HG03135 (cell line): ENCODE measurements around the gene PTPRM.

ENCODE experiments used
- ATAC-seq: cut with Tn5 transposase; IDR thresholded peaks from one replicate; pipeline ENCODE4 v1.9.1; 2021; ENCODE audit warnings: mild to moderate bottlenecking, moderate library complexity; ENCODE audit not compliant: unreplicated experiment

Gene PTPRM

GRCh38 chr18:7749510-7749981 lies 182.4 kb downstream of the PTPRM start:
- no peak for ATAC-seq

GRCh38 chr18:7750095-7750663 lies 183.1 kb downstream of the PTPRM start:
- ATAC-seq, result no peak

GRCh38 chr18:7750966-7751365 lies 183.8 kb downstream of the PTPRM start:
- ATAC-seq, result no peak

- no peak for ATAC-seq
Measured at GRCh38 chr18:7754258-7754657, 187.1 kb downstream of the PTPRM start.

GRCh38 chr18:7754725-7755181 lies 187.6 kb downstream of the PTPRM start:
- ATAC-seq, result no peak

- ATAC-seq, result no peak
Measured at GRCh38 chr18:7755753-7756475, 188.8 kb downstream of the PTPRM start.

- ATAC-seq, result no peak
Measured at GRCh38 chr18:7757175-7757574, 190.1 kb downstream of the PTPRM start.

GRCh38 chr18:7758764-7759163 lies 191.6 kb downstream of the PTPRM start:
- ATAC-seq, result no peak

GRCh38 chr18:7760967-7761948 lies 194.1 kb downstream of the PTPRM start:
- no peak for ATAC-seq

- ATAC-seq, result no peak
Measured at GRCh38 chr18:7764405-7764804, 197.3 kb downstream of the PTPRM start.

- no peak for ATAC-seq
Measured at GRCh38 chr18:7766346-7766745, 199.2 kb downstream of the PTPRM start.

- no peak for ATAC-seq
Measured at GRCh38 chr18:7766817-7767216, 199.7 kb downstream of the PTPRM start.

GRCh38 chr18:7770908-7771307 lies 203.8 kb downstream of the PTPRM start:
- no peak for ATAC-seq

- ATAC-seq, result no peak
Measured at GRCh38 chr18:7772510-7772888, 205.4 kb downstream of the PTPRM start.

- ATAC-seq, result no peak
Measured at GRCh38 chr18:7772951-7773350, 205.8 kb downstream of the PTPRM start.

GRCh38 chr18:7775128-7775527 lies 208.0 kb downstream of the PTPRM start:
- no peak for ATAC-seq

- no peak for ATAC-seq
Measured at GRCh38 chr18:7775843-7776242, 208.7 kb downstream of the PTPRM start.

- no peak for ATAC-seq
Measured at GRCh38 chr18:7778181-7778580, 211.1 kb downstream of the PTPRM start.

- no peak for ATAC-seq
Measured at GRCh38 chr18:7779211-7779610, 212.1 kb downstream of the PTPRM start.

- ATAC-seq, result no peak
Measured at GRCh38 chr18:7784171-7784570, 217.1 kb downstream of the PTPRM start.

GRCh38 chr18:7786569-7786968 lies 219.5 kb downstream of the PTPRM start:
- ATAC-seq, result no peak
